NCI-H748 (cell line): ENCODE measurements around the gene COBL.

Experiments
- DNase-seq: peaks from one replicate; lab custom pipeline; 2025; ENCODE audit not compliant: unreplicated experiment; lab: John Stamatoyannopoulos, UW

Gene COBL

GRCh38 chr7:50977421-50977820 is 339.2 kb downstream of the COBL start:
- DNase-seq, result no peak

- no peak for DNase-seq
Observed at GRCh38 chr7:50976064-50976463, 340.5 kb downstream of the COBL start.

- no peak for DNase-seq
Observed at GRCh38 chr7:50974240-50974639, 342.4 kb downstream of the COBL start.

GRCh38 chr7:50973814-50974213 is 342.8 kb downstream of the COBL start:
- no peak for DNase-seq

- no peak for DNase-seq
Observed at GRCh38 chr7:50970092-50970491, 346.5 kb downstream of the COBL start.
